Measurements from ENCODE around the gene EXOC1.
"Not testable (repeated sequence)": the region's sequence is repeated elsewhere in the genome, so short reads cannot be mapped to it uniquely, and the experiment has no call there.

The EXOC1 gene

GRCh38 chr4:55932511-55932910 lies 79.1 kb downstream of the EXOC1 start:
- H3K36me3 ChIP-seq (ENCODE audit: control insufficient read depth, low read length) = peaks cover 6% of the 10 kb centered on the region
- H3K4me3 ChIP-seq (ENCODE audit: low read length) = no peak overlapping the region
- peaks cover 8% of the 10 kb centered on the region; the same call in 1 of the 2 replicates for H3K9me3 ChIP-seq (ENCODE audit: control insufficient read depth, insufficient read depth, low read length)
- no peaks in the 10 kb centered on the region for H4K20me1 ChIP-seq (ENCODE audit: control insufficient read depth, insufficient read depth, low read depth, low read length)
- no peak overlapping the region for H3K27ac ChIP-seq (ENCODE audit: low read depth, low read length)
- no peaks in the 10 kb centered on the region for H3K9me2 ChIP-seq (replicated peaks; ENCODE audit: control insufficient read depth, low read length)
- no peak overlapping the region for H3K4me2 ChIP-seq (ENCODE audit: low read length)
- H3K79me2 ChIP-seq (ENCODE audit: control insufficient read depth, low read length) = no peaks in the 10 kb centered on the region
- no peaks in the 10 kb centered on the region for H3F3A ChIP-seq (ENCODE audit: control insufficient read depth, insufficient read depth)
- TF ChIP-seq CTCF (IDR thresholded peaks at IDR 0.05; ENCODE audit: low read depth, low read length, poor library complexity, severe bottlenecking) (no peak), EZH2phosphoT487 (IDR thresholded peaks at IDR 0.05; ENCODE audit: borderline replicate concordance, low read length) (no peak)
- peaks cover 21% of the 10 kb centered on the region for H3K4me1 ChIP-seq (ENCODE audit: control insufficient read depth, low read length)
- no peaks in the 10 kb centered on the region for H3K27me3 ChIP-seq (ENCODE audit: control insufficient read depth, low read length)

DNA sequence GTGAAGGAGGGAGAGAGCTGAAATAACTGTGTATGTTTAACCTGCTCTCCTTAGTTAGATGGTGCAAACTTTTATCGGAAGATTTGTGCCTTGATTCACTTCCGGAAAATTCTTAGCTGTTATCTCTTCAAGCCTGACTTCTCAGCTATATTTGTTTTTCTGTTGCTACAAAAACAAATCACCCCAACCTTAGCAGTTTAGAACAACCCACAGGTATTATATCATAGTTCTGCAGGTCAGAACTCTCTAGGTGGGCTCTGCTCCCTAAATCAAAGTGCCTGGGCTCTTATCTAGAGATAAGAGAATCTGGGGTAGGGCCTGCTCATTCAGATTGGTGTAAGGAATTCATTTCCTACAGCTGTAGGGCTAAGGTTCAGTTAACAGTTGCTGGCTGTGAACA lies 80.2 kb downstream of the EXOC1 start:
- H3K4me1 ChIP-seq (ENCODE audit: control insufficient read depth, low read length) = peaks cover 21% of the 10 kb centered on the region
- peaks cover 17% of the 10 kb centered on the region for H3K36me3 ChIP-seq (ENCODE audit: control insufficient read depth, low read length)
- no peak overlapping the region for H3K27ac ChIP-seq (ENCODE audit: low read depth, low read length)
- H3K4me3 ChIP-seq (ENCODE audit: low read length) = no peak overlapping the region
- no peaks in the 10 kb centered on the region for H3K79me2 ChIP-seq (ENCODE audit: control insufficient read depth, low read length)
- no peaks in the 10 kb centered on the region for H3K9me2 ChIP-seq (replicated peaks; ENCODE audit: control insufficient read depth, low read length)
- H4K20me1 ChIP-seq (ENCODE audit: control insufficient read depth, insufficient read depth, low read depth, low read length) = no peaks in the 10 kb centered on the region
- H3K9me3 ChIP-seq (ENCODE audit: control insufficient read depth, insufficient read depth, low read length) = peaks cover 17% of the 10 kb centered on the region
- TF ChIP-seq CTCF (IDR thresholded peaks at IDR 0.05; ENCODE audit: low read depth, low read length, poor library complexity, severe bottlenecking) = no peak
- H3F3A ChIP-seq (ENCODE audit: control insufficient read depth, insufficient read depth) = no peaks in the 10 kb centered on the region
- H3K4me2 ChIP-seq (ENCODE audit: low read length) = no peak overlapping the region
- H3K27me3 ChIP-seq (ENCODE audit: control insufficient read depth, low read length) = no peaks in the 10 kb centered on the region

DNA sequence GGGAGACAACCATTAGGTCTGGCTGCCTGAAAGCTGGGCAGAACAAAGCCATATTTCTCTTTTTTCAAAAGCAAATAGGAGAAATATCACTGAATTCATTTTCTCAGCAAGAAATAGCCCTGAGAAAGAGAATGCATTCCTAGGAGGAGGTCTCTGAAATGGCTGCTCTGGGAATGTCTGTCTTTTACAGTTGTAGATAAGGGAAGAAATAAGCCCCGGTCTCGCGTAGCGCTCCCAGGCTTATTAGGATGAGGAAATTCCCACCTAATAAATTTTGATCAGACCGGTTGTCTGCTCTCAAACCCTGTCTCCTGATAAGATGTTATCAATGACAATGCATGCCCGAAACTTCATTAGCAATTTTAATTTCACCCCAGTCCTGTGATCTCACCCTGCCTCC lies 82.5 kb downstream of the EXOC1 start:
- H3K4me2 ChIP-seq (ENCODE audit: low read length); H3K79me2 ChIP-seq (ENCODE audit: control insufficient read depth, low read length); H3K27ac ChIP-seq (ENCODE audit: low read depth, low read length); H4K20me1 ChIP-seq (ENCODE audit: control insufficient read depth, insufficient read depth, low read depth, low read length); H3F3A ChIP-seq (ENCODE audit: control insufficient read depth, insufficient read depth); H3K27me3 ChIP-seq (ENCODE audit: control insufficient read depth, low read length); H3K9me2 ChIP-seq (replicated peaks; ENCODE audit: control insufficient read depth, low read length); H3K4me3 ChIP-seq (ENCODE audit: low read length): not testable (repeated sequence)
- Histone ChIP-seq H3K4me1 (ENCODE audit: control insufficient read depth, low read length) (peaks cover 13% of the 10 kb centered on the region), H3K36me3 (ENCODE audit: control insufficient read depth, low read length) (peaks cover 20% of the 10 kb centered on the region), H3K9me3 (ENCODE audit: control insufficient read depth, insufficient read depth, low read length) (peaks cover 17% of the 10 kb centered on the region)

GRCh38 chr4:55938481-55938880 lies 85.0 kb downstream of the EXOC1 start:
- Histone ChIP-seq H3K79me2 (ENCODE audit: control insufficient read depth, low read length) (no peaks in the 10 kb centered on the region), H3K27ac (ENCODE audit: low read depth, low read length) (no peak overlapping the region), H3K4me2 (ENCODE audit: low read length) (no peak overlapping the region), H3K4me1 (ENCODE audit: control insufficient read depth, low read length) (peaks cover 6% of the 10 kb centered on the region), H3K36me3 (ENCODE audit: control insufficient read depth, low read length) (peaks cover 20% of the 10 kb centered on the region), H3K9me3 (ENCODE audit: control insufficient read depth, insufficient read depth, low read length) (peaks cover 17% of the 10 kb centered on the region), H3K27me3 (ENCODE audit: control insufficient read depth, low read length) (no peaks in the 10 kb centered on the region), H3K9me2 (replicated peaks; ENCODE audit: control insufficient read depth, low read length) (no peaks in the 10 kb centered on the region), H3F3A (ENCODE audit: control insufficient read depth, insufficient read depth) (no peaks in the 10 kb centered on the region), H3K4me3 (ENCODE audit: low read length) (no peak overlapping the region), H4K20me1 (ENCODE audit: control insufficient read depth, insufficient read depth, low read depth, low read length) (no peaks in the 10 kb centered on the region)
- TF ChIP-seq CTCF (IDR thresholded peaks at IDR 0.05; ENCODE audit: low read depth, low read length, poor library complexity, severe bottlenecking) (no peak), EZH2phosphoT487 (IDR thresholded peaks at IDR 0.05; ENCODE audit: borderline replicate concordance, low read length) (no peak)
